ENCODE data around the gene PPP1R37.

- TF ChIP-seq CTCF (IDR thresholded peaks at IDR 0.05; ENCODE audit: low read length) (no peak), EZH2 (IDR thresholded peaks at IDR 0.05; ENCODE audit: borderline replicate concordance, low read length) (no peak)
Measured at GRCh38 chr19:45171211-45171623, 78.2 kb downstream of the PPP1R37 start.

Data from OCI-LY1 (cell line).